ENCODE results near the gene NRDC. TPM values are rescaled to one million over a fixed set of nuclear protein-coding genes. Genes with fewer than 3 reads are reported as not detected.

NRDC gene
- total RNA-seq, 1 experiment from 2014 or later: 147 TPM

DNA sequence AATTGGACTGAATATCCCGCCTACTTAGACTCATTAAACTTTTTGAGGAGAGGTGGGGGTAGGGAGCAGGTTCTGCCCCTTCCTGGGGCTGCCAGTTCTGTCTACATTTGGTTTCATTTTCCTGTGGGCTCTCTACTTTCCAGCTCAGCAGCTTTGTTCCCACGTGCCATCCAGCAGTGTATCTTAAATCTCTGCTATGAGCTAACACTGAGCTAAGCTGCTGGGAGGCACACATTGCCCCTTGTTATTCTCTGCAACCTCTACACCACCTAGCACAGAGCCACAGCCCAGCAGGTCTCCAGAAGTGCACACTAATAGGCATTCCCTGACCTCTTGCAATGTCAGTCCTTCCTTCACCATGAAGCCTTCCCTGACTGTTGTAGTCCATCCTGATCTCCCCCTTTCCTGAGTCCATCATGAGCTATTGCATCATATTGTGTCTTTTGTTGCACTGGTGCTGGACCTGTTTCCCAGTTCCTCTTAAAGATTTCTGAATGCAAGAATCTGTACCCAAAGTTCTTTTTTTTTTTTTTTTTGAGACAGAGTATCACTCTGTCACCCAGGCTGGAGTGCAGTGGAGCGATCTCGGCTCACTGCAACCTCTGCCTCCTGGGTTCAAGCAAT lies 28.7 kb upstream of the NRDC start:
- Histone ChIP-seq H3K4me1 (ENCODE audit: insufficient read depth, low read length) (peaks cover 10% of the 10 kb centered on the region; the same call in 1 of the 2 replicates), H4K8ac (replicated peaks; ENCODE audit: insufficient read length, low read depth, low read length) (no peak overlapping the region), H2BK15ac (ENCODE audit: low read depth, low read length) (no peak overlapping the region), H3K18ac (ENCODE audit: insufficient read length, low read depth, low read length) (peak overlapping the region; percentile 42), H2BK20ac (ENCODE audit: low read depth, low read length, poor library complexity, severe bottlenecking) (no peak overlapping the region), H3K79me2 (ENCODE audit: insufficient read depth, low read length) (no peaks in the 10 kb centered on the region), H3K23ac (ENCODE audit: insufficient read length, low read depth, low read length) (no peak overlapping the region), H4K91ac (ENCODE audit: insufficient read length, low read depth, low read length) (no peak overlapping the region), H3K23me2 (ENCODE audit: insufficient read length, low read depth, low read length, poor library complexity, severe bottlenecking) (no peaks in the 10 kb centered on the region), H2BK5ac (ENCODE audit: insufficient read length, low read length) (no peak overlapping the region), H3K27ac (ENCODE audit: insufficient read length, low read depth, low read length) (no peak overlapping the region), H2BK120ac (ENCODE audit: low read depth, low read length, poor library complexity, severe bottlenecking) (no peak overlapping the region), H3K9ac (ENCODE audit: extremely low read depth, insufficient read length, low read length) (no peak overlapping the region), H3K14ac (ENCODE audit: insufficient read depth, low read length) (0 out of 2 replicates have a peak overlapping the region, but pooled peaks have one; percentile 31), H2AK5ac (ENCODE audit: insufficient read length, low read length) (no peak overlapping the region), H3T11ph (ENCODE audit: low read length) (no peak overlapping the region), H3K9me3 (ENCODE audit: control insufficient read depth, low read depth, low read length) (no peaks in the 10 kb centered on the region), H3K4ac (ENCODE audit: low read depth, low read length) (no peak overlapping the region), H3K27me3 (ENCODE audit: insufficient read depth, low read length) (no peaks in the 10 kb centered on the region), H2AFZ (ENCODE audit: low read length) (no peak overlapping the region), H2BK12ac (ENCODE audit: insufficient read length, low read depth, low read length) (no peak overlapping the region), H3K4me2 (ENCODE audit: insufficient read depth, insufficient read length, low read length) (no peak overlapping the region), H3K79me1 (ENCODE audit: insufficient read depth, low read depth, low read length, poor library complexity, severe bottlenecking) (no peaks in the 10 kb centered on the region), H4K5ac (ENCODE audit: insufficient read length, low read depth, low read length) (no peak overlapping the region), H3K56ac (ENCODE audit: insufficient read length, low read depth, low read length) (no peak overlapping the region), H4K20me1 (ENCODE audit: control insufficient read depth, insufficient read depth, insufficient read length) (no peaks in the 10 kb centered on the region)
- no peaks in the 10 kb centered on the region for H3K27me3 Mint-ChIP-seq (ENCODE audit: low read depth)
- WGBS (ENCODE audit: extremely low coverage, insufficient read length, low lambda C conversion rate): no CpG with 5 or more reads among the region's 4 CpGs
- DNase-seq: no peak
- TF ChIP-seq, protein P1, sequence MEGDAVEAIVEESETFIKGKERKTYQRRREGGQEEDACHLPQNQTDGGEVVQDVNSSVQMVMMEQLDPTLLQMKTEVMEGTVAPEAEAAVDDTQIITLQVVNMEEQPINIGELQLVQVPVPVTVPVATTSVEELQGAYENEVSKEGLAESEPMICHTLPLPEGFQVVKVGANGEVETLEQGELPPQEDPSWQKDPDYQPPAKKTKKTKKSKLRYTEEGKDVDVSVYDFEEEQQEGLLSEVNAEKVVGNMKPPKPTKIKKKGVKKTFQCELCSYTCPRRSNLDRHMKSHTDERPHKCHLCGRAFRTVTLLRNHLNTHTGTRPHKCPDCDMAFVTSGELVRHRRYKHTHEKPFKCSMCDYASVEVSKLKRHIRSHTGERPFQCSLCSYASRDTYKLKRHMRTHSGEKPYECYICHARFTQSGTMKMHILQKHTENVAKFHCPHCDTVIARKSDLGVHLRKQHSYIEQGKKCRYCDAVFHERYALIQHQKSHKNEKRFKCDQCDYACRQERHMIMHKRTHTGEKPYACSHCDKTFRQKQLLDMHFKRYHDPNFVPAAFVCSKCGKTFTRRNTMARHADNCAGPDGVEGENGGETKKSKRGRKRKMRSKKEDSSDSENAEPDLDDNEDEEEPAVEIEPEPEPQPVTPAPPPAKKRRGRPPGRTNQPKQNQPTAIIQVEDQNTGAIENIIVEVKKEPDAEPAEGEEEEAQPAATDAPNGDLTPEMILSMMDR (conservative IDR thresholded peaks at IDR 0.05): no peak
- H3K27ac Mint-ChIP-seq: peak overlapping the region in 2 of 3 experiments; percentile 46 to 60; a peak in 4 of 7 replicates
- peaks cover 10 to 11% of the 10 kb centered on the region in 2 experiments for H3K9me3 Mint-ChIP-seq
- H3K4me3 Mint-ChIP-seq: no peak overlapping the region
- H3K4me1 Mint-ChIP-seq: peaks cover 35 to 41% of the 10 kb centered on the region in 2 experiments
- peaks cover 7 to 16% (median 13%) of the 10 kb centered on the region in 3 experiments; a peak in 5 of 7 replicates for H3K36me3 Mint-ChIP-seq (ENCODE audit: insufficient read depth in 1 of 3, low read depth in 3 of 3)

Measured in H9 (cell line).